HEK293T (cell line): ENCODE data around the gene LRRC7.

Source experiments
- BHLHE40 ChIP-seq: fragments of 450-650 bp; IDR thresholded peaks from 2 replicates; pipeline ENCODE4 v1.6.1; 2016; ENCODE audit warnings: mild to moderate bottlenecking, moderate library complexity, borderline replicate concordance
- CTBP1 ChIP-seq: fragments of 450-650 bp; IDR thresholded peaks from 2 replicates; pipeline ENCODE4 v1.6.1; 2016; ENCODE audit warnings: borderline replicate concordance
- ELF4 ChIP-seq: fragments of 450-650 bp; IDR thresholded peaks from 2 replicates; pipeline ENCODE4 v1.6.1; 2017; ENCODE audit warnings: antibody characterized with exemption
- FOXA1 ChIP-seq: fragments of 450-650 bp; IDR thresholded peaks from 2 replicates; pipeline ENCODE4 v1.6.1; 2016; ENCODE audit warnings: mild to moderate bottlenecking
- FOXK2 ChIP-seq: fragments of 450-650 bp; IDR thresholded peaks from 2 replicates; pipeline ENCODE4 v1.6.1; 2016; ENCODE audit warnings: mild to moderate bottlenecking
- FOXM1 ChIP-seq: fragments of 450-650 bp; IDR thresholded peaks from 2 replicates; pipeline ENCODE4 v1.6.1; 2017; ENCODE audit warnings: mild to moderate bottlenecking, borderline replicate concordance
- HDGF ChIP-seq: fragments of 450-650 bp; IDR thresholded peaks from 2 replicates; pipeline ENCODE4 v1.6.1; 2017; ENCODE audit warnings: antibody characterized with exemption, borderline replicate concordance
- L3MBTL2 ChIP-seq: fragments of 450-650 bp; conservative IDR thresholded peaks from 2 replicates; pipeline ENCODE4 v1.6.1; 2016; ENCODE audit warnings: mild to moderate bottlenecking
- LEF1 ChIP-seq: fragments of 450-650 bp; IDR thresholded peaks from 2 replicates; pipeline ENCODE4 v1.6.1; 2017; ENCODE audit warnings: mild to moderate bottlenecking, borderline replicate concordance
- NFRKB ChIP-seq: fragments of 450-650 bp; IDR thresholded peaks from 2 replicates; pipeline ENCODE4 v1.6.1; 2016; ENCODE audit warnings: mild to moderate bottlenecking, moderate library complexity
- SP1 ChIP-seq: fragments of 450-650 bp; IDR thresholded peaks from 2 replicates; pipeline ENCODE4 v1.6.1; 2017
- SUZ12 ChIP-seq: fragments of 450-650 bp; IDR thresholded peaks from 2 replicates; pipeline ENCODE4 v1.6.1; 2016; ENCODE audit warnings: mild to moderate bottlenecking
- TARDBP ChIP-seq: fragments of 450-650 bp; IDR thresholded peaks from 2 replicates; pipeline ENCODE4 v1.6.1; 2016
- ZNF384 ChIP-seq: fragments of 450-650 bp; IDR thresholded peaks from 2 replicates; pipeline ENCODE4 v1.6.1; 2016

DNA sequence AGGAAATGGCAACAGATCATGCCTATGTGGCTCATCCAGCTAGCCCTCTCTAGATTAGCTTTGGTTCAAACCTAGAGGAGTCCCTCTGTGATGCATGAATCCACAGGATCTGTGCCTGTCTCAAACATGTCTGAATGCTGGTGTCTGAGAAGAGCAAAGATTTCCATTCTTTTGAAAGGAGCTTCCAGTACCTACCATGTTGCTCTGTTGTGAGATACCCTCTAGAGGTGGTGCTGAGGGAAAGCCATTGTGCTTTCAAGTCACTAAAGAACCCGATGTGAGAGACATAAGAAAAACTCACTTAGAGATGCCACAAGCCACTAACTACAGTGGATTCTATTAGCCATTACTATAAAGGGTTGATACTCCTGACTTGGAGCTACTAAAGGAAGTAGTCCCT, 534.1 kb downstream of the LRRC7 start:
- TF ChIP-seq BHLHE40 = no peak
- TF ChIP-seq TARDBP = no peak
- no peak for TF ChIP-seq SUZ12
- TF ChIP-seq SP1 = no peak
- TF ChIP-seq NFRKB = no peak
- TF ChIP-seq FOXA1 = no peak
- TF ChIP-seq ELF4 = no peak
- no peak for TF ChIP-seq FOXM1
- TF ChIP-seq FOXK2 = no peak
- no peak for TF ChIP-seq HDGF
- TF ChIP-seq LEF1 = no peak
- no peak for TF ChIP-seq L3MBTL2
- no peak for TF ChIP-seq CTBP1
- no peak for TF ChIP-seq ZNF384
